ENCODE data around the gene PRMT2.

DNA sequence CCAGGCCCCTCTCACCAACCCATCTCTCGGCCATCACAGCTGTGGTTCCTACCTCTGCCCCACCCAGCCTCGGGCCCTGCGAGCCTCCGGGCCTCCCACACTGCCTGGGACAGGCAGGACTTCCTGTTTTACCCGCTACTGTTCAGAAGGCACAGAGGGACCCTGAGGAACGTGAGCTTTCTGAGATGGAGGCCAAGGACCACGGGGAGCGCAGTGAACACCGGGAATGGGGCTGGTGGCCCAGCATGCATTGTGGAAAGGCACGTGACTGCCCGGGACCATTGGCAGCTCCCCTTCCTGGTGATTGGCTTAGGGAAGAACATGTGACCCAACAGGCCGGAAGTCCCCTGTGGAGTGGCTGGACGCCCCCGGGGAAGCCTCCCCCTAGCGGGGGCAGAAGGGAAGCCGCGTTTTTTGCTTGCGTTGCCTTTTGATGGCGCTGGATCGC is 37.6 kb upstream of the PRMT2 start:
- TF ChIP-seq RELA (CRISPR knock-in tag; IDR thresholded peaks at IDR 0.05; ENCODE audit: borderline replicate concordance) (no peak), CREM (CRISPR knock-in tag; IDR thresholded peaks at IDR 0.05) (no peak)
